HG03039 (cell line): ENCODE data around the gene MAFF.

Source experiments
- ATAC-seq: cut with Tn5 transposase; IDR thresholded peaks from one replicate; pipeline ENCODE4 v1.9.1; 2021; ENCODE audit warnings: mild to moderate bottlenecking, moderate library complexity; ENCODE audit not compliant: unreplicated experiment

MAFF gene

GRCh38 chr22:38203090-38203810, 1.5 kb downstream of the MAFF start:
- ATAC-seq = no peak

- ATAC-seq = no peak
These were observed 2.2 kb downstream of the MAFF start for GRCh38 chr22:38203855-38204514.

- ATAC-seq = no peak
These were observed 3.0 kb downstream of the MAFF start for GRCh38 chr22:38204784-38205183.

GRCh38 chr22:38205261-38206128, 3.7 kb downstream of the MAFF start:
- ATAC-seq = no peak

- no peak for ATAC-seq
These were observed 6.2 kb downstream of the MAFF start for GRCh38 chr22:38207898-38208432.

- no peak for ATAC-seq
These were observed 6.8 kb downstream of the MAFF start for GRCh38 chr22:38208551-38208968.

- no peak for ATAC-seq
These were observed 9.8 kb downstream of the MAFF start for GRCh38 chr22:38211556-38211955.

- ATAC-seq = no peak
These were observed 10.6 kb downstream of the MAFF start for GRCh38 chr22:38212442-38212841.

GRCh38 chr22:38213319-38213989, 11.7 kb downstream of the MAFF start:
- ATAC-seq = no peak

GRCh38 chr22:38213990-38214301, 12.2 kb downstream of the MAFF start:
- ATAC-seq = no peak

GRCh38 chr22:38214302-38215056, 12.7 kb downstream of the MAFF start:
- no peak for ATAC-seq

GRCh38 chr22:38215156-38216038, 13.6 kb downstream of the MAFF start:
- ATAC-seq = no peak

GRCh38 chr22:38218661-38219622, 17.1 kb downstream of the MAFF start:
- ATAC-seq = no peak

- ATAC-seq = no peak
These were observed 17.8 kb downstream of the MAFF start for GRCh38 chr22:38219632-38220031.

- ATAC-seq = no peak
These were observed 18.4 kb downstream of the MAFF start for GRCh38 chr22:38220163-38220562.

- no peak for ATAC-seq
These were observed 19.0 kb downstream of the MAFF start for GRCh38 chr22:38220653-38221386.

GRCh38 chr22:38221407-38221806, 19.6 kb downstream of the MAFF start:
- no peak for ATAC-seq
